CD4-positive, alpha-beta T cell (primary cell): Measurements from ENCODE around the gene CEP170. TPM values are rescaled to one million over a fixed set of nuclear protein-coding genes. Genes with fewer than 3 reads are reported as not detected.

ENCODE experiments used
- ATAC-seq: fragments of 200-7000 bp; cut with Tn5 transposase; one replicate; pipeline ENCODE4 v1.10.0; 2022; ENCODE audit warnings: mild to moderate bottlenecking; ENCODE audit not compliant: poor library complexity
- CTCF ChIA-PET: fragments of 350-600 bp; sonication (Branson Sonifier 250); formaldehyde crosslinking; loops from one replicate; lab custom pipeline; 2021; ENCODE audit warnings: antibody characterized with exemption, inconsistent platforms; lab: Charles Lee
- POLR2A ChIA-PET: fragments of 350-600 bp; sonication (Branson Sonifier 250); formaldehyde crosslinking; loops from one replicate; lab custom pipeline; 2021; ENCODE audit warnings: antibody characterized with exemption, inconsistent platforms; lab: Charles Lee
- DNase-seq, 14 experiments: peaks; one replicate each; pipeline ENCODE4 v3.0.0-alpha.2; 2013 to 2020; ENCODE audit warnings: mixed read lengths in 2 of 14
- H3K27ac ChIP-seq, 2 donors: one replicate each; pipeline versions ENCODE4 v1.5.1 to v1.7.0; 2013; ENCODE audit warnings: low read length in 2 of 2, low read depth in 1 of 2, mild to moderate bottlenecking in 1 of 2
- H3K27me3 ChIP-seq, 2 experiments: 1 replicate in 1 of 2; 2 replicates in 1 of 2; pipeline versions ENCODE4 v1.6.1 to v1.7.0; 2013; ENCODE audit warnings: low read length in 2 of 2, control low read depth in 1 of 2, mild to moderate bottlenecking in 1 of 2, moderate library complexity in 1 of 2; ENCODE audit not compliant: insufficient read depth in 2 of 2, control insufficient read depth in 1 of 2
- H3K36me3 ChIP-seq: one replicate; pipeline ENCODE4 v1.6.1; 2013; ENCODE audit warnings: low read length, control low read depth; ENCODE audit not compliant: insufficient read depth
- H3K4me1 ChIP-seq: one replicate; pipeline ENCODE4 v1.6.1; 2013; ENCODE audit warnings: low read length, control low read depth; ENCODE audit not compliant: insufficient read depth
- H3K4me3 ChIP-seq: one replicate; pipeline ENCODE4 v1.5.1; 2013; ENCODE audit warnings: mild to moderate bottlenecking, low read length, moderate library complexity
- H3K9me3 ChIP-seq, 2 experiments: 1 replicate in 1 of 2; 2 replicates in 1 of 2; pipeline versions ENCODE4 v1.6.1 to v1.7.0; 2013; ENCODE audit warnings: low read length in 2 of 2, mild to moderate bottlenecking in 2 of 2, control low read depth in 1 of 2, moderate library complexity in 1 of 2; ENCODE audit not compliant: control insufficient read depth in 1 of 2, insufficient read depth in 1 of 2
- H3K27ac Mint-ChIP-seq: one replicate; pipeline ENCODE4 v1.8.0; 2020; ENCODE audit warnings: mixed read lengths
- H3K27me3 Mint-ChIP-seq: one replicate; pipeline ENCODE4 v1.8.0; 2021; ENCODE audit warnings: mixed read lengths
- H3K36me3 Mint-ChIP-seq: one replicate; pipeline ENCODE4 v1.8.0; 2021; ENCODE audit warnings: low read depth, mixed read lengths
- H3K4me1 Mint-ChIP-seq: one replicate; pipeline ENCODE4 v1.8.0; 2021; ENCODE audit warnings: low read depth, mixed read lengths
- H3K4me3 Mint-ChIP-seq: one replicate; pipeline ENCODE4 v1.8.0; 2020; ENCODE audit warnings: mild to moderate bottlenecking, mixed read lengths
- H3K9me3 Mint-ChIP-seq: one replicate; pipeline ENCODE4 v1.8.0; 2020; ENCODE audit warnings: mixed read lengths
- intact Hi-C, 2 experiments: fragments of 100-400 bp; cut with DNase I in 1 of 2; cut with micrococcal nuclease in 1 of 2; formaldehyde crosslinking; loops; one replicate each; pipeline versions ENCODE4 v1.15.1 to v1.9.0; 2023 to 2025; cut with DNase I, micrococcal nuclease
- total RNA-seq, 174 experiments: library from RNA in 2 of 174; stranded (reverse) in 2 of 174; gene quantifications; one replicate each; pipeline ENCODE4 v1.2.3 and lab custom pipeline; 2021 to 2026
- TF ChIP-seq, protein P1 (sequence below): fragments of 200-600 bp; IDR thresholded peaks from one replicate; pipeline ENCODE4 v1.8.0; 2022; ENCODE audit warnings: antibody characterized with exemption, mild to moderate bottlenecking

The CEP170 gene
- total RNA-seq, 2 experiments from 2014 or later, result 34.7 to 38.2 TPM

DNA sequence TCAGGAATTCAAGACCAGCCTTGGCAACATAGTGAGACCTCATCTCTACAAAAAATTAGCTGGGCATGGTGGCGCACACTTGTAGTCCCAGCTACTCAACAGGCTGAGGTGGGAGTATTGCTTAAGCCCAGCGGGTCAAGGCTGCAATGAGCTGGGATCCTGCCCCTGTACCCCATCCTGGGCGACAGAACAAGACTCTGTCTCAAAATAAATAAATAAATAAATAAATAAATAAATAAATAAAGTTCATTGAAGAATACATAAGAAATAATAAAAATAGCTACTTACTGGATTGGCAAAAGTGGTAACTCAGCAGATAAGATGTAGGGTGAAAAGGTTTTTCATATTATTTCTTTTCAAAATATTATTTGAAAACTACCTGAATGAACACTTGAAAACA lies 5.9 kb downstream of the CEP170 start:
- intact Hi-C loops, result no loop called here
- H3K27ac Mint-ChIP-seq, result no peak overlapping the region
- Histone ChIP-seq H3K27me3 (no peaks in the 10 kb centered on the region), H3K27ac (no peak overlapping the region), H3K36me3 (no peaks in the 10 kb centered on the region), H3K4me3 (no peak overlapping the region), H3K9me3 (no peaks in the 10 kb centered on the region), H3K4me1 (peaks cover 9% of the 10 kb centered on the region)
- peaks cover 57% of the 10 kb centered on the region for H3K4me1 Mint-ChIP-seq
- ATAC-seq, result no peak
- ChIA-PET CTCF (no interaction called here), POLR2A (interaction anchor here (1.5 kb wide), 1 partner anchor 13 kb away, joined by 3 read pairs; no protein-coding TSS in a partner anchor)
- H3K4me3 Mint-ChIP-seq, result no peak overlapping the region
- TF ChIP-seq, protein P1, sequence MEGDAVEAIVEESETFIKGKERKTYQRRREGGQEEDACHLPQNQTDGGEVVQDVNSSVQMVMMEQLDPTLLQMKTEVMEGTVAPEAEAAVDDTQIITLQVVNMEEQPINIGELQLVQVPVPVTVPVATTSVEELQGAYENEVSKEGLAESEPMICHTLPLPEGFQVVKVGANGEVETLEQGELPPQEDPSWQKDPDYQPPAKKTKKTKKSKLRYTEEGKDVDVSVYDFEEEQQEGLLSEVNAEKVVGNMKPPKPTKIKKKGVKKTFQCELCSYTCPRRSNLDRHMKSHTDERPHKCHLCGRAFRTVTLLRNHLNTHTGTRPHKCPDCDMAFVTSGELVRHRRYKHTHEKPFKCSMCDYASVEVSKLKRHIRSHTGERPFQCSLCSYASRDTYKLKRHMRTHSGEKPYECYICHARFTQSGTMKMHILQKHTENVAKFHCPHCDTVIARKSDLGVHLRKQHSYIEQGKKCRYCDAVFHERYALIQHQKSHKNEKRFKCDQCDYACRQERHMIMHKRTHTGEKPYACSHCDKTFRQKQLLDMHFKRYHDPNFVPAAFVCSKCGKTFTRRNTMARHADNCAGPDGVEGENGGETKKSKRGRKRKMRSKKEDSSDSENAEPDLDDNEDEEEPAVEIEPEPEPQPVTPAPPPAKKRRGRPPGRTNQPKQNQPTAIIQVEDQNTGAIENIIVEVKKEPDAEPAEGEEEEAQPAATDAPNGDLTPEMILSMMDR, result no peak
- H3K27me3 Mint-ChIP-seq, result no peaks in the 10 kb centered on the region
- peaks cover 12% of the 10 kb centered on the region for H3K36me3 Mint-ChIP-seq
- no peaks in the 10 kb centered on the region for H3K9me3 Mint-ChIP-seq
- no peak for DNase-seq

DNA sequence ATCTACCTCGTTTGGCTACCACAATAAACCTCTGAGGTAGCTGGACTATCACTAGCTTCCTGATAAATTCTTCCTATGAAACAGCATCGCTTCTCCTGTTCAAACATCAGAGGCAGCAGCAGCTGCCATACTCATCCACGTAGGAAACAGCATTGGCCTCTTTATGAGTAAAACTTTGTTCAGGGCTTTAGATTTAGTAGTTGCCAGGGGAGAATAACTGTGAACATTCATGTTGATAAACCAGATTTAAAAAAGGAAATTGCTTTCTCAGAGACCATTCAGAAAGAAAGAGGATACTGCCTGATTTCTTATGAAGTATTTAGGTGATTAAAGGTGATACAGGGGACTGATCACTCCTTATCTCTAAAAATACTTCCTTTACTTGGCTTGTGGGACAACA lies 7.2 kb downstream of the CEP170 start:
- TF ChIP-seq, protein P1, result no peak
- no peak overlapping the region for H3K4me3 Mint-ChIP-seq
- H3K36me3 Mint-ChIP-seq, result peaks cover 19% of the 10 kb centered on the region
- peak overlapping the region; percentile 10 for H3K27ac Mint-ChIP-seq
- H3K4me3 ChIP-seq, result no peak overlapping the region
- no peaks in the 10 kb centered on the region for H3K9me3 Mint-ChIP-seq
- DNase-seq, result no peak
- H3K4me1 ChIP-seq, result no peaks in the 10 kb centered on the region
- intact Hi-C loops, result no loop called here
- H3K27me3 ChIP-seq, result no peaks in the 10 kb centered on the region
- no peak overlapping the region for H3K27ac ChIP-seq
- peaks cover 53% of the 10 kb centered on the region for H3K4me1 Mint-ChIP-seq
- H3K27me3 Mint-ChIP-seq, result no peaks in the 10 kb centered on the region
- H3K36me3 ChIP-seq, result no peaks in the 10 kb centered on the region
- ChIA-PET POLR2A (no interaction called here), CTCF (no interaction called here)
- H3K9me3 ChIP-seq, result no peaks in the 10 kb centered on the region
- no peak for ATAC-seq

DNA sequence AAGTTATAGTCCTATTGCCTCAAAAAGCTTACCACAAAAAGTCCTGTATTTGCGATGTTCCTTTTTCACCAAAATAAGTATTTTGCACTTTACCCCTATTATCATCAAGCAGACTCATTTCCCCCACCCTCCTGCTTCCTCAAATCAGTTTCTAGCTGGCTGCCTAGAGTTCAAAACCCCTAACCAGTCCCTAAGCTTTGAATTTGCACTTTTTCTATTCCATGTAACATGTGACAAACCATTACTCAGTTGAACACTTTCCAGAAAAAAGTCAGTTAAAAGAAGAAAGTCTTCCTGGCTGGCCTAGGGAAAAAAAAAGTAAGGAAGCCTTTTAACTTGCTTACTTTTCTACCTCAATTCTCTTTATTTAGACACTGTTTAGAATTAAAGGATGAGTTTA lies 8.2 kb downstream of the CEP170 start:
- Mint-ChIP-seq H3K4me3 (no peak overlapping the region), H3K9me3 (peaks cover under 1% of the 10 kb centered on the region), H3K27me3 (no peaks in the 10 kb centered on the region), H3K4me1 (peaks cover 52% of the 10 kb centered on the region), H3K27ac (no peak overlapping the region), H3K36me3 (peaks cover 25% of the 10 kb centered on the region)
- ChIA-PET CTCF (no interaction called here), POLR2A (interaction anchor here (0.7 to 1.7 kb wide), 2 partner anchors 9 to 40 kb away, joined by 3 to 9 read pairs; partner anchors contain the start of genes CEP170 and SDCCAG8)
- Histone ChIP-seq H3K4me1 (no peaks in the 10 kb centered on the region), H3K36me3 (no peaks in the 10 kb centered on the region), H3K9me3 (peaks cover 0 to 5% of the 10 kb centered on the region in 2 experiments), H3K27ac (no peak overlapping the region), H3K4me3 (no peak overlapping the region), H3K27me3 (no peaks in the 10 kb centered on the region)
- ATAC-seq (no peak), DNase-seq (peak in 2 of 14 experiments; percentile 20 to 26)
- TF ChIP-seq, protein P1, result no peak
- intact Hi-C loops, result no loop called here
